Esophagus muscularis mucosa (tissue), 4 donors: Measurements from ENCODE around the gene ADAMTS17. TPM values are rescaled to one million over a fixed set of nuclear protein-coding genes. Genes with fewer than 3 reads are reported as not detected.

ENCODE experiments used
- DNase-seq: peaks from one replicate; pipeline ENCODE4 v3.0.0-alpha.2; 2017; ENCODE audit errors: extremely low spot score
- H3K27ac ChIP-seq, 4 donors: fragments of 200-600 bp; sonication (generic); replicated peaks in 1 of 4; 1 replicate in 3 of 4; 2 replicates in 1 of 4; pipeline ENCODE4 v1.5.1; 2016 to 2019; ENCODE audit warnings: mild to moderate bottlenecking in 1 of 4
- H3K27me3 ChIP-seq, 4 donors: fragments of 200-600 bp; sonication (generic); one replicate each; pipeline versions ENCODE4 v1.5.1 to v1.6.0; 2016 to 2019
- H3K36me3 ChIP-seq, 4 donors: fragments of 200-600 bp; sonication (generic); one replicate each; pipeline ENCODE4 v1.5.1; 2016 to 2019
- H3K4me1 ChIP-seq, 4 donors: fragments of 200-600 bp; sonication (generic); one replicate each; pipeline ENCODE4 v1.5.1; 2016 to 2019
- H3K4me3 ChIP-seq, 4 donors: fragments of 200-600 bp; sonication (generic); 1 replicate in 2 of 4; 2 replicates in 2 of 4; pipeline ENCODE4 v1.5.1; 2016 to 2019; ENCODE audit warnings: mild to moderate bottlenecking in 4 of 4, moderate library complexity in 1 of 4
- H3K9me3 ChIP-seq, 4 donors: fragments of 200-600 bp; sonication (generic); 1 replicate in 3 of 4; 2 replicates in 1 of 4; pipeline ENCODE4 v1.5.1; 2016 to 2019
- CTCF ChIP-seq, 3 experiments: fragments of 200-600 bp in 2 of 3; fragments of 450-650 bp in 1 of 3; sonication (generic) in 2 of 3; IDR thresholded peaks; one replicate each; pipeline ENCODE4 v1.5.1; 2017 to 2019; ENCODE audit warnings: antibody characterized with exemption in 3 of 3, mild to moderate bottlenecking in 2 of 3, moderate library complexity in 1 of 3
- EP300 ChIP-seq: sonication (generic); formaldehyde crosslinking; IDR thresholded peaks from one replicate; pipeline ENCODE4 v1.6.1; 2017; ENCODE audit warnings: antibody characterized with exemption
- POLR2A ChIP-seq: fragments of 450-650 bp; IDR thresholded peaks from one replicate; pipeline ENCODE4 v1.6.1; 2017; ENCODE audit warnings: antibody characterized with exemption, moderate library complexity, mild to moderate bottlenecking, low read depth
- POLR2AphosphoS5 ChIP-seq, 2 donors: sonication (generic); formaldehyde crosslinking; IDR thresholded peaks; one replicate each; pipeline ENCODE4 v1.6.1; 2017; ENCODE audit warnings: antibody characterized with exemption in 2 of 2
- WGBS: methylation state at CpG from one replicate; pipeline ENCODE4 v1.1.5; 2018; 5-methylcytosine and 5-hydroxymethylcytosine counted together
- intact Hi-C: fragments of 100-400 bp; cut with DNase I; formaldehyde crosslinking; loops from one replicate; pipeline ENCODE4 v1.15.1; 2023
- total RNA-seq, 4 donors: library from RNA; depleted of rRNA; stranded (reverse); fragments of >200 nt; gene quantifications; one replicate each; pipeline versions ENCODE4 v1.1.0 to v1.2.1, GENCODE V29; 2016

Gene ADAMTS17
- total RNA-seq, 4 donors from 2014 or later, result 5.3 to 12.0 (median 6.6) TPM

GRCh38 chr15:99943466-99943865 lies 398.3 kb downstream of the ADAMTS17 start:
- TF ChIP-seq POLR2AphosphoS5 (IDR thresholded peaks at IDR 0.05) (no peak), CTCF (IDR thresholded peaks at IDR 0.05) (no peak), EP300 (no peak), POLR2A (no peak)
- peak; percentile 74 for DNase-seq
- Histone ChIP-seq H3K4me1 (no peaks in the 10 kb centered on the region), H3K4me3 (no peak overlapping the region), H3K27me3 (no peaks in the 10 kb centered on the region), H3K27ac (no peak overlapping the region), H3K36me3 (no peaks in the 10 kb centered on the region), H3K9me3 (peaks cover 0 to 41% (median 34%) of the 10 kb centered on the region in 4 donors)
- intact Hi-C loops, result no loop called here
- WGBS, result 90% methylated on average over 7 of the region's 7 CpGs

- DNase-seq, result peak; percentile 68
- intact Hi-C loops, result loop anchor here (10.0 kb wide), 1 partner anchor 642 kb away; no protein-coding TSS in a partner anchor
- H3K4me3 ChIP-seq, result no peak overlapping the region
- H3K4me1 ChIP-seq, result peaks cover 6 to 10% (median 7%) of the 10 kb centered on the region in 4 donors
- H3K36me3 ChIP-seq, result no peaks in the 10 kb centered on the region
- TF ChIP-seq EP300 (no peak), POLR2A (no peak), CTCF (IDR thresholded peaks at IDR 0.05) (no peak), POLR2AphosphoS5 (IDR thresholded peaks at IDR 0.05) (no peak)
- peaks cover 0 to 2% (median 0%) of the 10 kb centered on the region in 4 donors for H3K9me3 ChIP-seq
- H3K27ac ChIP-seq, result no peak overlapping the region
- 78% methylated on average over 4 of the region's 13 CpGs for WGBS
- H3K27me3 ChIP-seq, result no peaks in the 10 kb centered on the region
Measured at GRCh38 chr15:99932676-99933402, 408.9 kb downstream of the ADAMTS17 start.

GRCh38 chr15:99931703-99932603 lies 409.8 kb downstream of the ADAMTS17 start:
- Histone ChIP-seq H3K4me1 (peaks cover 6 to 10% (median 7%) of the 10 kb centered on the region in 4 donors), H3K27ac (no peak overlapping the region), H3K36me3 (no peaks in the 10 kb centered on the region), H3K4me3 (no peak overlapping the region), H3K9me3 (no peaks in the 10 kb centered on the region), H3K27me3 (no peaks in the 10 kb centered on the region)
- WGBS, result 90% methylated on average over 11 of the region's 13 CpGs
- intact Hi-C loops, result loop anchor here (10.0 kb wide), 1 partner anchor 643 kb away; no protein-coding TSS in a partner anchor
- DNase-seq, result peak; percentile 26
- TF ChIP-seq CTCF (IDR thresholded peaks at IDR 0.05) (no peak), POLR2AphosphoS5 (IDR thresholded peaks at IDR 0.05) (no peak), EP300 (no peak), POLR2A (no peak)

- Histone ChIP-seq H3K4me1 (peaks cover 6 to 15% (median 10%) of the 10 kb centered on the region in 4 donors), H3K27me3 (no peaks in the 10 kb centered on the region), H3K4me3 (no peak overlapping the region), H3K36me3 (no peaks in the 10 kb centered on the region), H3K9me3 (no peaks in the 10 kb centered on the region), H3K27ac (no peak overlapping the region)
- intact Hi-C loops, result loop anchor here (10.0 kb wide), 1 partner anchor 644 kb away; no protein-coding TSS in a partner anchor
- peak; percentile 34 for DNase-seq
- TF ChIP-seq CTCF (IDR thresholded peaks at IDR 0.05) (no peak), EP300 (no peak), POLR2A (no peak), POLR2AphosphoS5 (IDR thresholded peaks at IDR 0.05) (no peak)
- 63% methylated on average over 1 of the region's 1 CpG for WGBS
Measured at GRCh38 chr15:99930696-99931095, 411.1 kb downstream of the ADAMTS17 start.
